ENCODE data around the gene CTSC. TPM values are rescaled to one million over a fixed set of nuclear protein-coding genes. Genes with fewer than 3 reads are reported as not detected.

Gene CTSC
- total and polyA plus RNA-seq, 2 donors (not counting 1 experiment from before 2014, with no cell fraction given) = 18.7 to 18.8 TPM

DNA sequence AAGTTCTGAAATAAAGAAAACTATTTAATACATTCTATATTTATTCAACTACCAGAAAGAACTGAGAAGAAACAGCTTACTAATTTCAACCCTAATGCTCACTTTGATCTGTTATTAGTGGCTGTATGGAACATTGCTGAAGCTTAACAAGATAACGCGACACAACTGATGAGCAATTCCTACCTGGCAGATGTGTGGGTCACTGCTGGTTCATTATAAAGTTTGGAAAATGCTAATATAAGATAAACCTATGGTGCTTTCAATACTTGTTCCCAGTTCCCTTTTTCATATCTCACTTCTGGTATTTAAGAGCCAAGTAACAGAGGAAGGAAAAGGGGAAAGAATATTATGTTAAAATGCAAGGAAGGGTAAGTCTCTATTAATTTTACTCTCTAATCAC, 10.5 kb downstream of the CTSC start:
- DNase-seq (no peak), ATAC-seq (ENCODE audit: low read depth) (peak; percentile 14)
- Histone ChIP-seq H3K4me3 (ENCODE audit: control extremely low read depth in 1 of 5, extremely low read depth in 1 of 5, insufficient read depth in 1 of 5, low read depth in 2 of 5, low read length in 4 of 5) (no peak overlapping the region), H3K27ac (ENCODE audit: low read length in 2 of 2) (no peak overlapping the region), H3K27me3 (replicated peaks in 1 of 4; ENCODE audit: control extremely low read depth in 1 of 4, control insufficient read depth in 3 of 4, insufficient read depth in 4 of 4, low read length in 3 of 4) (no peaks in the 10 kb centered on the region), H3K79me2 (ENCODE audit: control insufficient read depth, insufficient read depth, low read length) (no peaks in the 10 kb centered on the region), H3K9me3 (ENCODE audit: control extremely low read depth in 1 of 3, control insufficient read depth in 2 of 3, insufficient read depth in 1 of 3, low read length in 2 of 3) (no peaks in the 10 kb centered on the region), H3K4me2 (replicated peaks; ENCODE audit: low read depth, low read length, poor library complexity, severe bottlenecking) (peak overlapping the region; percentile 27), H4K20me1 (ENCODE audit: control insufficient read depth, insufficient read depth, low read length, poor library complexity, severe bottlenecking) (no peaks in the 10 kb centered on the region), H3K9ac (ENCODE audit: low read length) (no peak overlapping the region), H2AFZ (ENCODE audit: insufficient read depth, low read depth, low read length, poor library complexity, severe bottlenecking) (no peak overlapping the region), H3K36me3 (replicated peaks in 1 of 2; ENCODE audit: control extremely low read depth in 1 of 2, control insufficient read depth in 1 of 2, extremely low read depth in 1 of 2, insufficient read depth in 2 of 2, low read length in 1 of 2) (peaks cover 5 to 11% of the 10 kb centered on the region in 2 experiments), H3K4me1 (ENCODE audit: control insufficient read depth in 2 of 2, insufficient read depth in 2 of 2, low read length in 2 of 2) (peaks cover 16 to 17% of the 10 kb centered on the region in 2 donors)
- WGBS (ENCODE audit: insufficient coverage) = no CpG with 5 or more reads among the region's 2 CpGs
- TF ChIP-seq CTCF (IDR thresholded peaks at IDR 0.05) (no peak), EZH2 (IDR thresholded peaks at IDR 0.05; ENCODE audit: borderline replicate concordance, insufficient read depth, low read depth, low read length, poor library complexity, severe bottlenecking) (no peak)
- POLR2A ChIA-PET = interaction anchor here (2.6 kb wide), 1 partner anchor 11 kb away, joined by 7 read pairs; the partner anchor contains the start of gene CTSC
- Mint-ChIP-seq H3K4me1 (peaks cover 43% of the 10 kb centered on the region), H3K9me3 (ENCODE audit: insufficient read depth) (no peaks in the 10 kb centered on the region), H3K27me3 (no peaks in the 10 kb centered on the region), H3K4me3 (peak overlapping the region; percentile 26), H3K27ac (no peak overlapping the region)
- intact Hi-C loops (cut with micrococcal nuclease) = no loop called here
- CTCF ChIA-PET = interaction anchor here (0.7 to 1.5 kb wide), 2 partner anchors 10 to 88 kb away, joined by 3 to 5 read pairs; partner anchors contain the start of gene CTSC

GRCh38 chr11:88326099-88326498, 11.4 kb downstream of the CTSC start:
- Mint-ChIP-seq H3K27ac (no peak overlapping the region), H3K27me3 (no peaks in the 10 kb centered on the region), H3K4me3 (no peak overlapping the region), H3K4me1 (peaks cover 40% of the 10 kb centered on the region), H3K9me3 (ENCODE audit: insufficient read depth) (no peaks in the 10 kb centered on the region)
- Histone ChIP-seq H3K4me2 (replicated peaks; ENCODE audit: low read depth, low read length, poor library complexity, severe bottlenecking) (no peak overlapping the region), H3K27ac (ENCODE audit: low read length in 2 of 2) (no peak overlapping the region), H4K20me1 (ENCODE audit: control insufficient read depth, insufficient read depth, low read length, poor library complexity, severe bottlenecking) (no peaks in the 10 kb centered on the region), H3K9ac (ENCODE audit: low read length) (no peak overlapping the region), H3K4me3 (ENCODE audit: control extremely low read depth in 1 of 5, extremely low read depth in 1 of 5, insufficient read depth in 1 of 5, low read depth in 2 of 5, low read length in 4 of 5) (no peak overlapping the region), H3K27me3 (replicated peaks in 1 of 4; ENCODE audit: control extremely low read depth in 1 of 4, control insufficient read depth in 3 of 4, insufficient read depth in 4 of 4, low read length in 3 of 4) (no peaks in the 10 kb centered on the region), H2AFZ (ENCODE audit: insufficient read depth, low read depth, low read length, poor library complexity, severe bottlenecking) (no peak overlapping the region), H3K9me3 (ENCODE audit: control extremely low read depth in 1 of 3, control insufficient read depth in 2 of 3, insufficient read depth in 1 of 3, low read length in 2 of 3) (peaks cover 0 to 1% (median 0%) of the 10 kb centered on the region in 3 donors), H3K36me3 (replicated peaks in 1 of 2; ENCODE audit: control extremely low read depth in 1 of 2, control insufficient read depth in 1 of 2, extremely low read depth in 1 of 2, insufficient read depth in 2 of 2, low read length in 1 of 2) (peaks cover 8 to 15% of the 10 kb centered on the region in 2 experiments), H3K79me2 (ENCODE audit: control insufficient read depth, insufficient read depth, low read length) (no peaks in the 10 kb centered on the region), H3K4me1 (ENCODE audit: control insufficient read depth in 2 of 2, insufficient read depth in 2 of 2, low read length in 2 of 2) (peaks cover 16 to 17% of the 10 kb centered on the region in 2 donors)
- CTCF ChIA-PET = interaction anchor here (0.7 to 1.5 kb wide), 2 partner anchors 11 to 87 kb away, joined by 3 to 5 read pairs; partner anchors contain the start of gene CTSC
- no peak for ATAC-seq (ENCODE audit: low read depth)
- WGBS (ENCODE audit: insufficient coverage) = no CpG with 5 or more reads among the region's 3 CpGs
- POLR2A ChIA-PET = no interaction called here
- intact Hi-C loops (cut with micrococcal nuclease) = no loop called here
- no peak for DNase-seq
- TF ChIP-seq CTCF (IDR thresholded peaks at IDR 0.05) = no peak
- no peak for TF ChIP-seq EZH2 (IDR thresholded peaks at IDR 0.05; ENCODE audit: borderline replicate concordance, insufficient read depth, low read depth, low read length, poor library complexity, severe bottlenecking)
